Neural crest cell (in vitro differentiated cells): ENCODE results near the gene HTR3D. TPM values are rescaled to one million over a fixed set of nuclear protein-coding genes. Genes with fewer than 3 reads are reported as not detected.

Experiments used
- DNase-seq: peaks from one replicate; pipeline ENCODE4 v3.0.0; 2021; ENCODE audit warnings: low read depth, mixed read lengths, low spot score
- H3K27ac Mint-ChIP-seq: one replicate; pipeline ENCODE4 v1.8.0; 2021; ENCODE audit warnings: mild to moderate bottlenecking, mixed read lengths; ENCODE audit not compliant: unreplicated experiment
- H3K27me3 Mint-ChIP-seq: 2 replicates; pipeline ENCODE4 v1.8.0; 2021; ENCODE audit warnings: low read depth, mild to moderate bottlenecking, mixed read lengths
- H3K36me3 Mint-ChIP-seq: 2 replicates; pipeline ENCODE4 v1.8.0; 2021; ENCODE audit warnings: low read depth, mild to moderate bottlenecking, mixed read lengths
- H3K4me1 Mint-ChIP-seq: 2 replicates; pipeline ENCODE4 v1.8.0; 2021; ENCODE audit warnings: mixed read lengths
- H3K4me3 Mint-ChIP-seq: one replicate; pipeline ENCODE4 v1.8.0; 2021; ENCODE audit warnings: mild to moderate bottlenecking, mixed read lengths
- H3K9me3 Mint-ChIP-seq: 2 replicates; pipeline ENCODE4 v1.8.0; 2021; ENCODE audit warnings: mixed read lengths
- CTCF ChIP-seq: fragments of 200-600 bp; sonication (generic); conservative IDR thresholded peaks from 2 replicates; pipeline ENCODE4 v1.5.0; 2021; ENCODE audit warnings: antibody characterized with exemption, mild to moderate bottlenecking
- total RNA-seq: library from RNA; stranded (reverse); gene quantifications from 2 replicates; pipeline ENCODE4 v1.2.1, GENCODE V29; 2021

Gene HTR3D
- total RNA-seq, 1 donor from 2014 or later, result not detected

- Mint-ChIP-seq H3K36me3 (peaks cover 8% of the 10 kb centered on the region), H3K27me3 (no peaks in the 10 kb centered on the region), H3K9me3 (no peaks in the 10 kb centered on the region), H3K4me1 (peaks cover 29% of the 10 kb centered on the region), H3K4me3 (no peak overlapping the region), H3K27ac (no peak overlapping the region)
- DNase-seq, result no peak
- no peak for TF ChIP-seq CTCF
Measured at GRCh38 chr3:184011230-184011876, 20.2 kb upstream of the HTR3D start.

- no peaks in the 10 kb centered on the region for H3K9me3 Mint-ChIP-seq
- no peak for TF ChIP-seq CTCF
- peaks cover 30% of the 10 kb centered on the region for H3K4me1 Mint-ChIP-seq
- no peaks in the 10 kb centered on the region for H3K27me3 Mint-ChIP-seq
- H3K36me3 Mint-ChIP-seq, result peaks cover 8% of the 10 kb centered on the region
- DNase-seq, result no peak
- no peak overlapping the region for H3K27ac Mint-ChIP-seq
- no peak overlapping the region for H3K4me3 Mint-ChIP-seq
Measured at GRCh38 chr3:184011937-184012889, 19.3 kb upstream of the HTR3D start.

- peaks cover 35% of the 10 kb centered on the region for H3K4me1 Mint-ChIP-seq
- peaks cover 8% of the 10 kb centered on the region for H3K36me3 Mint-ChIP-seq
- no peaks in the 10 kb centered on the region for H3K9me3 Mint-ChIP-seq
- peak overlapping the region; percentile 87 for H3K4me3 Mint-ChIP-seq
- TF ChIP-seq CTCF, result no peak
- no peak for DNase-seq
- H3K27ac Mint-ChIP-seq, result no peak overlapping the region
- no peaks in the 10 kb centered on the region for H3K27me3 Mint-ChIP-seq
Measured at GRCh38 chr3:184015381-184016019, 16.0 kb upstream of the HTR3D start.

- no peak for TF ChIP-seq CTCF
- no peak for DNase-seq
Measured at GRCh38 chr3:184016169-184016570, 15.4 kb upstream of the HTR3D start.

GRCh38 chr3:184016811-184017671 lies 14.5 kb upstream of the HTR3D start:
- Mint-ChIP-seq H3K36me3 (peaks cover 4% of the 10 kb centered on the region), H3K9me3 (no peaks in the 10 kb centered on the region), H3K27ac (peak overlapping the region; percentile 96), H3K27me3 (peaks cover 6% of the 10 kb centered on the region), H3K4me1 (peaks cover 35% of the 10 kb centered on the region), H3K4me3 (peak overlapping the region; percentile 100)
- DNase-seq, result peak; percentile 39
- TF ChIP-seq CTCF, result peak; percentile 96

More at GRCh38 chr3:184016169-184016570, 15.4 kb upstream of the HTR3D start:
- Mint-ChIP-seq H3K27me3 (peaks cover 3% of the 10 kb centered on the region), H3K4me3 (peak overlapping the region; percentile 87), H3K9me3 (no peaks in the 10 kb centered on the region), H3K36me3 (peaks cover 8% of the 10 kb centered on the region), H3K4me1 (peaks cover 35% of the 10 kb centered on the region), H3K27ac (peak overlapping the region; percentile 4)
